ENCODE data around the gene PCBP1. TPM values are rescaled to one million over a fixed set of nuclear protein-coding genes. Genes with fewer than 3 reads are reported as not detected.
A peak's percentile ranks its signal among the peaks of the same experiment; 100 is the strongest.

Gene PCBP1
- total and polyA plus RNA-seq, 9 of the 15 experiments (the other 6 are each of a cell fraction or from before 2014, with no cell fraction given): 19.2 to 407 (median 78.1) TPM

DNA sequence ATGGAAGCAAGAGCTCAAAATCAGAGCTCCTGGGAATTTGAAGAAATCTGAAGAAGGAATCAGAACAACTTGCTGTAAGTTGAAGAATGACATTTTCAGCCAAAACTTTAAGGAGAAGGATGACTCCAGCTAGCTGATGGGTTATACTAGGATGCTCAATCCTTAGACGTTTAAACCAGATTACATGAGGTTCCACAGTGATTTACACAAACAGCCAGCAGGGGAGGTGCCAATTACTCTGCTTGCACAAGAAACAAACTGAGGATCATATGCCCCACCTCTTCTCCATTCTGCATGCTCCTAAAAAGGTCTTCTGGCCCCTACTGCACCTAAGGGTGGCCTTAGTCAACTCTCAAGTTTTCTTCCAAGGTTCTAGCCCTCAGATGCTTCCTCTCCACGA, 47.9 kb upstream of the PCBP1 start:
- no peaks in the 10 kb centered on the region for H3K27me3 ChIP-seq (ENCODE audit: control insufficient read depth in 2 of 2, insufficient read depth in 2 of 2, low read length in 2 of 2)
- in situ Hi-C loops (cut with MboI): no loop called here
- H3K27ac ChIP-seq (ENCODE audit: extremely low read depth, low read depth, low read length): no peak overlapping the region
- H3K4me2 ChIP-seq (ENCODE audit: insufficient read depth, low read length): no peak overlapping the region
- TF ChIP-seq, protein P1, sequence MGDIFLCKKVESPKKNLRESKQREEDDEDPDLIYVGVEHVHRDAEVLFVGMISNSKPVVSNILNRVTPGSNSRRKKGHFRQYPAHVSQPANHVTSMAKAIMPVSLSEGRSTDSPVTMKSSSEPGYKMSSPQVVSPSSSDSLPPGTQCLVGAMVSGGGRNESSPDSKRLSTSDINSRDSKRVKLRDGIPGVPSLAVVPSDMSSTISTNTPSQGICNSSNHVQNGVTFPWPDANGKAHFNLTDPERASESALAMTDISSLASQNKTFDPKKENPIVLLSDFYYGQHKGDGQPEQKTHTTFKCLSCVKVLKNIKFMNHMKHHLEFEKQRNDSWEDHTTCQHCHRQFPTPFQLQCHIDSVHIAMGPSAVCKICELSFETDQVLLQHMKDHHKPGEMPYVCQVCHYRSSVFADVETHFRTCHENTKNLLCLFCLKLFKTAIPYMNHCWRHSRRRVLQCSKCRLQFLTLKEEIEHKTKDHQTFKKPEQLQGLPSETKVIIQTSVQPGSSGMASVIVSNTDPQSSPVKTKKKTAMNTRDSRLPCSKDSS (IDR thresholded peaks at IDR 0.05; ENCODE audit: low read depth, partially characterized antibody): no peak
- TF ChIP-seq KDM1A (IDR thresholded peaks at IDR 0.05): peak; percentile 66 to 78
- no peaks in the 10 kb centered on the region for H3K79me2 ChIP-seq (ENCODE audit: control insufficient read depth, insufficient read depth, low read length)
- 11% methylated on average over 2 of the region's 2 CpGs for WGBS (ENCODE audit: insufficient coverage, low coverage, missing lambda C conversion rate)
- no peak overlapping the region for H3K4me3 ChIP-seq
- DNase-seq (ENCODE audit: extremely low read depth in 1 of 4, low spot score in 3 of 4) (peak in 2 of 4 experiments; percentile 27 to 32), ATAC-seq (no peak), FAIRE-seq (no peak)
- H3K36me3 ChIP-seq (ENCODE audit: control insufficient read depth, insufficient read depth, low read length): no peaks in the 10 kb centered on the region
- no peak overlapping the region for H3K9ac ChIP-seq (ENCODE audit: insufficient read depth in 1 of 2, low read depth in 2 of 2, low read length in 2 of 2)
- POLR2A ChIA-PET: interaction anchor here (0.6 to 1.9 kb wide), 6 partner anchors 8 to 125 kb away, joined by 3 to 8 read pairs (median 4); no protein-coding TSS in a partner anchor
- H4K20me1 ChIP-seq (replicated peaks; ENCODE audit: control insufficient read depth, insufficient read depth, low read length): no peaks in the 10 kb centered on the region
- no TSS peak for BruUV-seq (replicated peaks)
- H3K9me3 ChIP-seq (replicated peaks; ENCODE audit: control insufficient read depth, insufficient read depth, low read depth, low read length): no peaks in the 10 kb centered on the region
- intact Hi-C loops (cut with micrococcal nuclease): no loop called here
- peaks cover 5 to 13% of the 10 kb centered on the region in 2 experiments for H3K4me1 ChIP-seq (replicated peaks in 1 of 2; ENCODE audit: control insufficient read depth in 2 of 2, insufficient read depth in 2 of 2, low read length in 2 of 2)
- H2AFZ ChIP-seq (ENCODE audit: low read depth, low read length): no peak overlapping the region
- H3K9me1 ChIP-seq (ENCODE audit: control insufficient read depth, insufficient read depth, low read length): no peaks in the 10 kb centered on the region
- CTCF ChIA-PET (ENCODE audit: low intra/inter-chr PET ratio): no interaction called here

DNA sequence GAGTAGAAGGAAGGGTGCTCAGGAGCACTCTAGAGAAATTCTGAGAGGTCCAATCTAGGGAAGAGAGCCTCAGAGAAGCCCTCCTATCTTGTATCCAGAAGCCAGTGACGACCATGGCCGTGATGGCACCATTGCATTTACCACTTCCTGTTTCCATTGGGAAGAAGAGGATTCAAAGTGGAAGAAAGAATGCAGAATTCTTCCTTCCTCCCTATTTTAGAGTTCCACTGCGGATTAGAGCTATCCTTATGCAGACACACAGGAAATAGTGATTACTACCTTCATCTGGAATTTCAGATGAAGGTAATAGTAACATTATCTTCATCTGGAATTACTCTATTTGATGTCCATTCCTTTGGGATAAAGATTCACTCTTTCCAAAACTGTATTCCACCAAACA, 45.6 kb upstream of the PCBP1 start:
- H3K4me3 ChIP-seq: no peak overlapping the region
- H3K4me1 ChIP-seq (replicated peaks in 1 of 2; ENCODE audit: control insufficient read depth in 2 of 2, insufficient read depth in 2 of 2, low read length in 2 of 2): peaks cover 4 to 9% of the 10 kb centered on the region in 2 experiments
- DNase-seq (ENCODE audit: extremely low read depth in 1 of 4, low spot score in 3 of 4): no peak
- ChIA-PET CTCF (ENCODE audit: low intra/inter-chr PET ratio) (no interaction called here), POLR2A (interaction anchor here (0.9 to 3.1 kb wide), 7 partner anchors 9 to 242 kb away, joined by 3 to 10 read pairs (median 3); no protein-coding TSS in a partner anchor)
- TF ChIP-seq TCF3 (CRISPR knock-in tag; IDR thresholded peaks at IDR 0.05): no peak
- no peak for TF ChIP-seq SMARCC2 (IDR thresholded peaks at IDR 0.05; ENCODE audit: low read depth)
- peak; percentile 59; the same call in 1 of the 2 replicates for TF ChIP-seq SPI1 (IDR thresholded peaks at IDR 0.05; ENCODE audit: borderline replicate concordance, low read depth, low read length)
- intact Hi-C loops (cut with micrococcal nuclease) (no loop called here), in situ Hi-C loops (cut with MboI) (no loop called here)
- no peak overlapping the region for H3K9ac ChIP-seq (ENCODE audit: insufficient read depth in 1 of 2, low read depth in 2 of 2, low read length in 2 of 2)
- no peaks in the 10 kb centered on the region for H3K9me3 ChIP-seq (replicated peaks; ENCODE audit: control insufficient read depth, insufficient read depth, low read depth, low read length)
- no peak overlapping the region for H3K27ac ChIP-seq (ENCODE audit: extremely low read depth, low read depth, low read length)
- H3K79me2 ChIP-seq (ENCODE audit: control insufficient read depth, insufficient read depth, low read length): no peaks in the 10 kb centered on the region
- H3K9me1 ChIP-seq (ENCODE audit: control insufficient read depth, insufficient read depth, low read length): no peaks in the 10 kb centered on the region
- H2AFZ ChIP-seq (ENCODE audit: low read depth, low read length): no peak overlapping the region
- H4K20me1 ChIP-seq (replicated peaks; ENCODE audit: control insufficient read depth, insufficient read depth, low read length): no peaks in the 10 kb centered on the region
- WGBS (ENCODE audit: insufficient coverage, low coverage, missing lambda C conversion rate): 41% methylated on average over 3 of the region's 3 CpGs
- ATAC-seq: no peak
- H3K27me3 ChIP-seq (ENCODE audit: control insufficient read depth in 2 of 2, insufficient read depth in 2 of 2, low read length in 2 of 2): no peaks in the 10 kb centered on the region
- H3K4me2 ChIP-seq (ENCODE audit: insufficient read depth, low read length): no peak overlapping the region
- BruUV-seq (replicated peaks): no TSS peak
- no peaks in the 10 kb centered on the region; the same call in 2 of the 3 replicates for H3K36me3 ChIP-seq (ENCODE audit: control insufficient read depth, insufficient read depth, low read length)
- no peak for FAIRE-seq

All from K562 (cell line).